Hepatocyte (in vitro differentiated cells): ENCODE data around the gene CIC. TPM values are rescaled to one million over a fixed set of nuclear protein-coding genes. Genes with fewer than 3 reads are reported as not detected.

Source experiments
- DNase-seq: peaks from one replicate; pipeline ENCODE4 v3.0.0-alpha.2; 2016; ENCODE audit warnings: low spot score
- H2AFZ ChIP-seq: fragments of 200-600 bp; sonication (generic); 2 replicates; pipeline ENCODE4 v1.6.0; 2016; ENCODE audit warnings: antibody characterized with exemption, mild to moderate bottlenecking
- H3K27ac ChIP-seq: fragments of 200-600 bp; sonication (generic); 2 replicates; pipeline ENCODE4 v1.5.1; 2016; ENCODE audit warnings: mild to moderate bottlenecking
- H3K27me3 ChIP-seq: fragments of 200-600 bp; sonication (generic); 2 replicates; pipeline ENCODE4 v1.6.1; 2016
- H3K36me3 ChIP-seq: fragments of 200-600 bp; sonication (generic); replicated peaks from 2 replicates; pipeline ENCODE4 v1.5.1; 2016; ENCODE audit warnings: low read depth; ENCODE audit not compliant: insufficient read depth
- H3K4me1 ChIP-seq: fragments of 200-600 bp; sonication (generic); 2 replicates; pipeline ENCODE4 v1.5.1; 2016; ENCODE audit warnings: mild to moderate bottlenecking, moderate library complexity; ENCODE audit not compliant: insufficient read depth
- H3K4me2 ChIP-seq: fragments of 200-600 bp; sonication (generic); 2 replicates; pipeline ENCODE4 v1.6.0; 2016
- H3K4me3 ChIP-seq: fragments of 200-600 bp; sonication (generic); 2 replicates; pipeline ENCODE4 v1.5.1; 2016; ENCODE audit warnings: mild to moderate bottlenecking
- H3K79me2 ChIP-seq: fragments of 200-600 bp; sonication (generic); 2 replicates; pipeline ENCODE4 v1.6.0; 2017; ENCODE audit warnings: mild to moderate bottlenecking
- H3K9me2 ChIP-seq: fragments of 200-600 bp; sonication (generic); replicated peaks from 2 replicates; pipeline ENCODE4 v1.6.0; 2017; ENCODE audit warnings: mild to moderate bottlenecking; ENCODE audit not compliant: insufficient read depth
- H3K9me3 ChIP-seq: fragments of 200-600 bp; sonication (generic); 2 replicates; pipeline ENCODE4 v1.5.1; 2016; ENCODE audit warnings: low read depth, mild to moderate bottlenecking
- H4K20me1 ChIP-seq: fragments of 200-600 bp; sonication (generic); 2 replicates; pipeline ENCODE4 v1.6.0; 2016; ENCODE audit warnings: mild to moderate bottlenecking; ENCODE audit not compliant: insufficient read depth, poor library complexity, severe bottlenecking
- EZH2 ChIP-seq: fragments of 200-600 bp; sonication (generic); IDR thresholded peaks from 2 replicates; pipeline ENCODE4 v1.6.1; 2016; ENCODE audit warnings: antibody characterized with exemption, mild to moderate bottlenecking, borderline replicate concordance
- EZH2phosphoT487 ChIP-seq: fragments of 200-600 bp; sonication (generic); IDR thresholded peaks from one replicate; pipeline ENCODE4 v1.6.1; 2018; ENCODE audit warnings: antibody characterized with exemption, mild to moderate bottlenecking, low read depth, moderate library complexity; ENCODE audit not compliant: unreplicated experiment, severe bottlenecking
- WGBS: methylation state at CpG from one replicate; pipeline ENCODE4 v1.1.6; 2016; ENCODE audit warnings: low lambda C conversion rate; ENCODE audit errors: missing lambda C conversion rate; 5-methylcytosine and 5-hydroxymethylcytosine counted together
- polyA plus RNA-seq: library from polyadenylated mRNA; unstranded; fragments of >200 nt; fragmentation: Nextera tagmentation; extraction: Ambion mirVana; gene quantifications from 2 replicates; pipeline ENCODE4 v1.2.1, GENCODE V29; 2016
- total RNA-seq: library from RNA; depleted of rRNA; stranded (reverse); fragments of >200 nt; gene quantifications from 2 replicates; pipeline ENCODE4 v1.2.3, GENCODE V29; 2014
- TF ChIP-seq, protein P1 (sequence below): fragments of 200-600 bp; sonication (generic); IDR thresholded peaks from 2 replicates; pipeline ENCODE4 v1.5.1; 2016; ENCODE audit warnings: antibody characterized with exemption, mild to moderate bottlenecking; ENCODE audit not compliant: poor library complexity

Gene CIC
- total and polyA plus RNA-seq, 2 experiments from 2014 or later, result 17.4 to 23.2 TPM

DNA sequence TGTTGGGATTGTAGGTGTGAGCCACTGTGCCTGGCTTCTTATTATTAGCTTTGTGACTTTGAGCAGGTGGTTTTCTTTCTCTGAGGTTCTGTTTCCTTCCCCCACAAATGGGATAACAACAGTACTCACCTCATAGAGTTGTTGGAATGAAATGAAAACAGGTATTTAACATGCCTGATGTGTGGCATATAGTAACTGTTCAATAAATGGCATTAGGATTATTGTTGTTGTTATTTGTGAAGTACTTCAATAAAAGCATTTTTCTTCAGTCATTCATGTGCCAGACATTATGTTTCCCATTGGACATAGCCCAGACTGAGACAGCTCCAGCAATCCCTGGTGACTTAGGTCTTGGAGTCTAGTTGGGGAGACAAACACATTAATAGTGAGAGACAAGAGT, 57.9 kb downstream of the CIC start:
- TF ChIP-seq, protein P1, sequence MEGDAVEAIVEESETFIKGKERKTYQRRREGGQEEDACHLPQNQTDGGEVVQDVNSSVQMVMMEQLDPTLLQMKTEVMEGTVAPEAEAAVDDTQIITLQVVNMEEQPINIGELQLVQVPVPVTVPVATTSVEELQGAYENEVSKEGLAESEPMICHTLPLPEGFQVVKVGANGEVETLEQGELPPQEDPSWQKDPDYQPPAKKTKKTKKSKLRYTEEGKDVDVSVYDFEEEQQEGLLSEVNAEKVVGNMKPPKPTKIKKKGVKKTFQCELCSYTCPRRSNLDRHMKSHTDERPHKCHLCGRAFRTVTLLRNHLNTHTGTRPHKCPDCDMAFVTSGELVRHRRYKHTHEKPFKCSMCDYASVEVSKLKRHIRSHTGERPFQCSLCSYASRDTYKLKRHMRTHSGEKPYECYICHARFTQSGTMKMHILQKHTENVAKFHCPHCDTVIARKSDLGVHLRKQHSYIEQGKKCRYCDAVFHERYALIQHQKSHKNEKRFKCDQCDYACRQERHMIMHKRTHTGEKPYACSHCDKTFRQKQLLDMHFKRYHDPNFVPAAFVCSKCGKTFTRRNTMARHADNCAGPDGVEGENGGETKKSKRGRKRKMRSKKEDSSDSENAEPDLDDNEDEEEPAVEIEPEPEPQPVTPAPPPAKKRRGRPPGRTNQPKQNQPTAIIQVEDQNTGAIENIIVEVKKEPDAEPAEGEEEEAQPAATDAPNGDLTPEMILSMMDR, result no peak
- no peak for TF ChIP-seq EZH2
- H3K4me2 ChIP-seq, result peak overlapping the region; percentile 99
- peaks cover 3% of the 10 kb centered on the region for H4K20me1 ChIP-seq
- H3K9me2 ChIP-seq, result no peaks in the 10 kb centered on the region
- H2AFZ ChIP-seq, result no peak overlapping the region
- H3K9me3 ChIP-seq, result no peaks in the 10 kb centered on the region
- DNase-seq, result no peak
- no peak overlapping the region for H3K27ac ChIP-seq
- peaks cover 25% of the 10 kb centered on the region for H3K4me1 ChIP-seq
- H3K36me3 ChIP-seq, result no peaks in the 10 kb centered on the region
- H3K4me3 ChIP-seq, result no peak overlapping the region
- peaks cover 59% of the 10 kb centered on the region for H3K79me2 ChIP-seq
- peaks cover 29% of the 10 kb centered on the region for H3K27me3 ChIP-seq

DNA sequence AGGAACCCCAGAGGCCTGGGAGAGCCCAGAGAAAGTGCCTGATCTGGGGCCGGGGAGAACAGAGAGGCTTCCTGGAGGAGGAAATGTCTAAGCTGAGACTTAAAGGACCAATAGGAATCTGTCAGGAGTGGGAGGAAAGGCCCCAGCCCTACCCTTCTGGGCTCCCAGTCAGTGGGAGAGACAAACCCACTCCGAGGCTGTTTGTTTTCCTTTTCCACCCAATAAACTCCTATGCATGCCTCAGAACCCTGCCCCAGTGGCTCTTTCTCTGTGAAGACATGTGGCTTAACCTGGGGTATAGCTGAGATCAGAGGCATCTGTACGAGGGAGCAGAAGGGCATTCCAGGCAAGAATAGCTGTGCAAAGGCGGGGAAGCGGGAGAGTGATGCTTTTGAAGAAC, 58.3 kb downstream of the CIC start:
- Histone ChIP-seq H2AFZ (no peak overlapping the region), H3K4me2 (peak overlapping the region; percentile 99), H3K79me2 (peaks cover 61% of the 10 kb centered on the region), H3K9me3 (no peaks in the 10 kb centered on the region), H3K4me1 (peaks cover 25% of the 10 kb centered on the region), H3K9me2 (no peaks in the 10 kb centered on the region), H3K4me3 (no peak overlapping the region), H3K36me3 (no peaks in the 10 kb centered on the region), H4K20me1 (peaks cover 3% of the 10 kb centered on the region), H3K27me3 (peaks cover 24% of the 10 kb centered on the region), H3K27ac (no peak overlapping the region)
- no peak for DNase-seq
- TF ChIP-seq, protein P1, result no peak
- TF ChIP-seq EZH2phosphoT487, result no peak
- 85% methylated on average over 5 of the region's 5 CpGs for WGBS

DNA sequence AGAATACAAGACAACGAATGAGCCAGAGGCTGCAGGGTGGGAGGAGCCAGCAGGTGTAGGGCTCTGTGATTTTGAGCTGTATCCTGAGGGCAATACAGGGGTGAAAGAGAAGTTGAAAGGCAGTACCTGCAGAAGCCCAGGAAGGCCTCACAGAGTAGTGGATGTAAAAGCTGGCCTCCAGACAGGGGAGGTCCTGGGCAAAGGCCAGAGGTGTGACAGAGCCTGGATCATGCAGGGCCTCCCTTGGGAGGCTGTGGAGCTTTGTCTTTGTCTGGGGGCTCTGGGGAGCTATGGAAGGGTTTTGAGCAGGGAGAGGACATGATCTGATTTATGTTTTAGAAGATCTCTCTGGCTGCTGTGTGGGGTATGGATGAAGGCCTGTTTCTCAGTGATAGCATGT, 59.1 kb downstream of the CIC start:
- H3K79me2 ChIP-seq, result peaks cover 66% of the 10 kb centered on the region
- no peak overlapping the region for H3K27ac ChIP-seq
- WGBS, result 59% methylated on average over 1 of the region's 1 CpG
- H2AFZ ChIP-seq, result no peak overlapping the region
- no peak for DNase-seq
- peaks cover 19% of the 10 kb centered on the region for H3K27me3 ChIP-seq
- H3K4me1 ChIP-seq, result peaks cover 25% of the 10 kb centered on the region
- peaks cover 3% of the 10 kb centered on the region for H4K20me1 ChIP-seq
- TF ChIP-seq, protein P1, result no peak
- TF ChIP-seq EZH2phosphoT487, result no peak
- no peaks in the 10 kb centered on the region for H3K36me3 ChIP-seq
- H3K4me2 ChIP-seq, result peak overlapping the region; percentile 99
- no peaks in the 10 kb centered on the region for H3K9me3 ChIP-seq
- no peak overlapping the region for H3K4me3 ChIP-seq
- H3K9me2 ChIP-seq, result no peaks in the 10 kb centered on the region

DNA sequence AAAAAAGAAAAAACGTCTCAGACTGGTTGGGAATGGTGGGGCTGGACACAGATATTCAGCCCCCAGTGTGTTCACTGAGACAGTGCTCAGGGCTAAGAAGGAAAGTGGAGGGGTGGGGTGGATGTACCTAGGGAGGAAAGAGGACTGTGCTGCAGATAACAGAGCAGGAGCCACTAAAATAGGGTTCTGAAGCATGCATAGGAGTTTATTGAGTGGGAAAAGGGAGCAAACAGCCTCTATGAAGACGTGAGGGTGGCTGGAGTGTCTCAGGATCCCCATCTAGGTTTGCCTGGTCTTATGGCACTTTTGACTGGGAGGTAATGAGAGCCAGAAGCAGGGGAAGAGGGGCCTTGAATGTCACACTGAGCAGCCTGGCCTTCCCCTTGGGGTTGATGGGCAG, 59.8 kb downstream of the CIC start:
- no peak overlapping the region for H3K27ac ChIP-seq
- no peak overlapping the region for H3K4me3 ChIP-seq
- peaks cover 3% of the 10 kb centered on the region for H4K20me1 ChIP-seq
- peak overlapping the region; percentile 99 for H3K4me2 ChIP-seq
- H3K9me2 ChIP-seq, result no peaks in the 10 kb centered on the region
- WGBS, result 72% methylated on average over 2 of the region's 2 CpGs
- H3K36me3 ChIP-seq, result no peaks in the 10 kb centered on the region
- TF ChIP-seq EZH2phosphoT487 (no peak), EZH2 (no peak)
- TF ChIP-seq, protein P1, result no peak
- no peak overlapping the region for H2AFZ ChIP-seq
- peaks cover 67% of the 10 kb centered on the region for H3K79me2 ChIP-seq
- DNase-seq, result no peak
- H3K4me1 ChIP-seq, result peaks cover 25% of the 10 kb centered on the region
- peaks cover 11% of the 10 kb centered on the region for H3K27me3 ChIP-seq
- no peaks in the 10 kb centered on the region for H3K9me3 ChIP-seq
